ENCODE results near the gene AR. TPM values are rescaled to one million over a fixed set of nuclear protein-coding genes. Genes with fewer than 3 reads are reported as not detected.

The AR gene
- total RNA-seq, 2 experiments from 2014 or later = not detected

- CTCF ChIA-PET = no interaction called here
- no peaks in the 10 kb centered on the region for H3K9me3 Mint-ChIP-seq
- POLR2A ChIA-PET = no interaction called here
- H3K27ac Mint-ChIP-seq = no peak overlapping the region
- no peaks in the 10 kb centered on the region for H3K36me3 Mint-ChIP-seq (ENCODE audit: low read depth)
- H3K4me3 Mint-ChIP-seq = no peak overlapping the region
- no peaks in the 10 kb centered on the region for H3K4me1 Mint-ChIP-seq
- H3K27me3 Mint-ChIP-seq = no peaks in the 10 kb centered on the region
- DNase-seq = no peak
Measured at GRCh38 chrX:67585401-67585800, 41.6 kb downstream of the AR start.

- H3K4me1 Mint-ChIP-seq = no peaks in the 10 kb centered on the region
Measured at GRCh38 chrX:67587946-67588624, 44.3 kb downstream of the AR start.

GRCh38 chrX:67596839-67597790 lies 53.3 kb downstream of the AR start:
- POLR2A ChIA-PET = no interaction called here
- DNase-seq = no peak
- Mint-ChIP-seq H3K9me3 (no peaks in the 10 kb centered on the region), H3K4me3 (no peak overlapping the region), H3K4me1 (no peaks in the 10 kb centered on the region), H3K36me3 (ENCODE audit: low read depth) (no peaks in the 10 kb centered on the region), H3K27ac (no peak overlapping the region), H3K27me3 (no peaks in the 10 kb centered on the region)
- CTCF ChIA-PET = no interaction called here

More at GRCh38 chrX:67587946-67588624, 44.3 kb downstream of the AR start:
- no peaks in the 10 kb centered on the region for H3K36me3 Mint-ChIP-seq (ENCODE audit: low read depth)
- no peaks in the 10 kb centered on the region for H3K27me3 Mint-ChIP-seq
- no peak overlapping the region for H3K27ac Mint-ChIP-seq
- no peaks in the 10 kb centered on the region for H3K9me3 Mint-ChIP-seq
- DNase-seq = no peak
- CTCF ChIA-PET = no interaction called here
- H3K4me3 Mint-ChIP-seq = no peak overlapping the region
- POLR2A ChIA-PET = no interaction called here

- H3K4me1 Mint-ChIP-seq = no peaks in the 10 kb centered on the region
- CTCF ChIA-PET = no interaction called here
Measured at GRCh38 chrX:67599532-67599931, 55.7 kb downstream of the AR start.

GRCh38 chrX:67601771-67602170 lies 58.0 kb downstream of the AR start:
- Mint-ChIP-seq H3K27ac (no peak overlapping the region), H3K27me3 (no peaks in the 10 kb centered on the region), H3K4me3 (no peak overlapping the region), H3K9me3 (no peaks in the 10 kb centered on the region), H3K4me1 (no peaks in the 10 kb centered on the region), H3K36me3 (ENCODE audit: low read depth) (no peaks in the 10 kb centered on the region)
- DNase-seq = no peak
- CTCF ChIA-PET = no interaction called here
- POLR2A ChIA-PET = no interaction called here

More at GRCh38 chrX:67599532-67599931, 55.7 kb downstream of the AR start:
- H3K27me3 Mint-ChIP-seq = no peaks in the 10 kb centered on the region
- H3K9me3 Mint-ChIP-seq = no peaks in the 10 kb centered on the region
- no peaks in the 10 kb centered on the region for H3K36me3 Mint-ChIP-seq (ENCODE audit: low read depth)
- H3K27ac Mint-ChIP-seq = no peak overlapping the region
- H3K4me3 Mint-ChIP-seq = no peak overlapping the region
- no peak for DNase-seq
- POLR2A ChIA-PET = no interaction called here

- H3K4me3 Mint-ChIP-seq = no peak overlapping the region
- no peaks in the 10 kb centered on the region for H3K9me3 Mint-ChIP-seq
- CTCF ChIA-PET = no interaction called here
- H3K27me3 Mint-ChIP-seq = no peaks in the 10 kb centered on the region
- no peak for DNase-seq
- H3K36me3 Mint-ChIP-seq (ENCODE audit: low read depth) = no peaks in the 10 kb centered on the region
- H3K27ac Mint-ChIP-seq = no peak overlapping the region
- no peaks in the 10 kb centered on the region for H3K4me1 Mint-ChIP-seq
- POLR2A ChIA-PET = no interaction called here
Measured at GRCh38 chrX:67604979-67605703, 61.3 kb downstream of the AR start.

GRCh38 chrX:67607466-67607865 lies 63.6 kb downstream of the AR start:
- H3K36me3 Mint-ChIP-seq (ENCODE audit: low read depth) = no peaks in the 10 kb centered on the region

GRCh38 chrX:67610282-67610681 lies 66.5 kb downstream of the AR start:
- POLR2A ChIA-PET = no interaction called here
- Mint-ChIP-seq H3K4me1 (no peaks in the 10 kb centered on the region), H3K27me3 (no peaks in the 10 kb centered on the region), H3K4me3 (no peak overlapping the region), H3K27ac (no peak overlapping the region), H3K36me3 (ENCODE audit: low read depth) (no peaks in the 10 kb centered on the region), H3K9me3 (peaks cover 2% of the 10 kb centered on the region)
- no peak for DNase-seq
- CTCF ChIA-PET = no interaction called here

More at GRCh38 chrX:67607466-67607865, 63.6 kb downstream of the AR start:
- no peak overlapping the region for H3K4me3 Mint-ChIP-seq
- no peak for DNase-seq
- POLR2A ChIA-PET = no interaction called here
- no peak overlapping the region for H3K27ac Mint-ChIP-seq
- H3K9me3 Mint-ChIP-seq = no peaks in the 10 kb centered on the region
- CTCF ChIA-PET = no interaction called here
- H3K4me1 Mint-ChIP-seq = no peaks in the 10 kb centered on the region
- H3K27me3 Mint-ChIP-seq = no peaks in the 10 kb centered on the region

GRCh38 chrX:67612231-67612630 lies 68.4 kb downstream of the AR start:
- Mint-ChIP-seq H3K27ac (no peak overlapping the region), H3K4me1 (no peaks in the 10 kb centered on the region), H3K27me3 (no peaks in the 10 kb centered on the region), H3K36me3 (ENCODE audit: low read depth) (no peaks in the 10 kb centered on the region), H3K4me3 (no peak overlapping the region), H3K9me3 (peaks cover 2% of the 10 kb centered on the region)
- ChIA-PET CTCF (no interaction called here), POLR2A (no interaction called here)
- no peak for DNase-seq

GRCh38 chrX:67613366-67613765 lies 69.5 kb downstream of the AR start:
- DNase-seq = no peak
- Mint-ChIP-seq H3K9me3 (peaks cover 2% of the 10 kb centered on the region), H3K4me1 (no peaks in the 10 kb centered on the region), H3K27me3 (no peaks in the 10 kb centered on the region), H3K4me3 (no peak overlapping the region), H3K36me3 (ENCODE audit: low read depth) (no peaks in the 10 kb centered on the region), H3K27ac (no peak overlapping the region)
- ChIA-PET CTCF (no interaction called here), POLR2A (no interaction called here)

GRCh38 chrX:67613996-67614395 lies 70.2 kb downstream of the AR start:
- DNase-seq = no peak
- Mint-ChIP-seq H3K36me3 (ENCODE audit: low read depth) (no peaks in the 10 kb centered on the region), H3K4me1 (no peaks in the 10 kb centered on the region), H3K27me3 (no peaks in the 10 kb centered on the region), H3K4me3 (no peak overlapping the region), H3K9me3 (peaks cover 2% of the 10 kb centered on the region), H3K27ac (no peak overlapping the region)
- ChIA-PET POLR2A (no interaction called here), CTCF (no interaction called here)

- no peak overlapping the region for H3K27ac Mint-ChIP-seq
- peaks cover 2% of the 10 kb centered on the region for H3K9me3 Mint-ChIP-seq
- POLR2A ChIA-PET = no interaction called here
- CTCF ChIA-PET = no interaction called here
- no peak for DNase-seq
- no peaks in the 10 kb centered on the region for H3K27me3 Mint-ChIP-seq
- no peaks in the 10 kb centered on the region for H3K36me3 Mint-ChIP-seq (ENCODE audit: low read depth)
- H3K4me1 Mint-ChIP-seq = no peaks in the 10 kb centered on the region
- no peak overlapping the region for H3K4me3 Mint-ChIP-seq
Measured at GRCh38 chrX:67614423-67614822, 70.6 kb downstream of the AR start.

GRCh38 chrX:67619253-67619652 lies 75.4 kb downstream of the AR start:
- Mint-ChIP-seq H3K27me3 (no peaks in the 10 kb centered on the region), H3K4me3 (no peak overlapping the region), H3K27ac (no peak overlapping the region), H3K36me3 (ENCODE audit: low read depth) (no peaks in the 10 kb centered on the region), H3K9me3 (peaks cover 2% of the 10 kb centered on the region), H3K4me1 (no peaks in the 10 kb centered on the region)
- ChIA-PET POLR2A (no interaction called here), CTCF (no interaction called here)
- no peak for DNase-seq
